ENCODE results near the gene GATAD2A. TPM values are rescaled to one million over a fixed set of nuclear protein-coding genes. Genes with fewer than 3 reads are reported as not detected.

GATAD2A gene
- total RNA-seq, 1 donor from 2014 or later = 102 TPM

DNA sequence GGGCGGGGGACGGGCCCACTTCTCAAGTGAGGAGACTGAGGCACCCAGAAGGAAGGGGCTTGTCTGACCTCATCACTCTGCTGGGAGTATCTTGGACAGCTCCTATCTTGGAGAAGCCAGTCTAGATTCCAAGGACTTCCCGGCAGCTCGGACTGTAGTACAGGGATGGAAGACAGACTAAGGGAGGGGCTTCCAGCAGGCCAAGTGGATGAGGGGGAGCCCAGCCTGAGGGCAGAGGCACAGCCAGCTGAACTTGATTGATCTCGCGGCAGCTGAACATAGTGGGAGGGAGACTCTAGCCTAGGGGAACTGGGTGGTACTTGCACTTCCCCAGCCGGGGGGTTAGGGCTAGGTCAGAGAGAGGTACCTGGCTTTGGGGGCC lies 133.3 kb downstream of the GATAD2A start:
- Mint-ChIP-seq H3K9me3 (no peaks in the 10 kb centered on the region), H3K27ac (peak overlapping the region; percentile 62), H3K4me3 (peak overlapping the region; percentile 80), H3K4me1 (ENCODE audit: unreplicated experiment) (peaks cover 10% of the 10 kb centered on the region), H3K36me3 (no peaks in the 10 kb centered on the region), H3K27me3 (peaks cover 15% of the 10 kb centered on the region)
- TF ChIP-seq, protein P1, sequence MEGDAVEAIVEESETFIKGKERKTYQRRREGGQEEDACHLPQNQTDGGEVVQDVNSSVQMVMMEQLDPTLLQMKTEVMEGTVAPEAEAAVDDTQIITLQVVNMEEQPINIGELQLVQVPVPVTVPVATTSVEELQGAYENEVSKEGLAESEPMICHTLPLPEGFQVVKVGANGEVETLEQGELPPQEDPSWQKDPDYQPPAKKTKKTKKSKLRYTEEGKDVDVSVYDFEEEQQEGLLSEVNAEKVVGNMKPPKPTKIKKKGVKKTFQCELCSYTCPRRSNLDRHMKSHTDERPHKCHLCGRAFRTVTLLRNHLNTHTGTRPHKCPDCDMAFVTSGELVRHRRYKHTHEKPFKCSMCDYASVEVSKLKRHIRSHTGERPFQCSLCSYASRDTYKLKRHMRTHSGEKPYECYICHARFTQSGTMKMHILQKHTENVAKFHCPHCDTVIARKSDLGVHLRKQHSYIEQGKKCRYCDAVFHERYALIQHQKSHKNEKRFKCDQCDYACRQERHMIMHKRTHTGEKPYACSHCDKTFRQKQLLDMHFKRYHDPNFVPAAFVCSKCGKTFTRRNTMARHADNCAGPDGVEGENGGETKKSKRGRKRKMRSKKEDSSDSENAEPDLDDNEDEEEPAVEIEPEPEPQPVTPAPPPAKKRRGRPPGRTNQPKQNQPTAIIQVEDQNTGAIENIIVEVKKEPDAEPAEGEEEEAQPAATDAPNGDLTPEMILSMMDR (conservative IDR thresholded peaks at IDR 0.05) = no peak
- DNase-seq (ENCODE audit: extremely low spot score, unreplicated experiment) = no peak

DNA sequence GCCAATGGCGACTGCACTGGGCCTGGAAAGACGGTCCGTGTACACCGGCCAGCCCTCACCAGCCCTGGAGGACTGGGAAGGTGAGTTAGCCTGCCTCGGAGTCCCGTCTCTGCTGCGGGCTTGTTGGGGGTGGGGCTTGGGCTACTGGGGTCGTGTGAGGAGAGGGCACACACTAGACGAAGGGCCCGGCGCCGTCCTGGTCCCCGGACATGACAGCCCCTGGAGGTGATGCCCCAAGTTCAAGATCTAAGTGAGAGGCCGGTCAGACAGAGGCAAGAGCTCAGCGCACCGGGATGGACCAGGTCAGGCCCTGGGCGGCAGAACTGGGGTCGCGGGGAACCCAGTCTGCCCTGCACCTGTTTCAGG lies 134.2 kb downstream of the GATAD2A start:
- DNase-seq (ENCODE audit: extremely low spot score, unreplicated experiment) = no peak
- Mint-ChIP-seq H3K4me3 (no peak overlapping the region), H3K4me1 (ENCODE audit: unreplicated experiment) (peaks cover 5% of the 10 kb centered on the region), H3K36me3 (no peaks in the 10 kb centered on the region), H3K27ac (no peak overlapping the region), H3K9me3 (no peaks in the 10 kb centered on the region), H3K27me3 (peaks cover 15% of the 10 kb centered on the region)
- TF ChIP-seq, protein P1 (conservative IDR thresholded peaks at IDR 0.05) = no peak

GRCh38 chr19:19540064-19540714 lies 134.7 kb downstream of the GATAD2A start:
- Mint-ChIP-seq H3K4me1 (ENCODE audit: unreplicated experiment) (peaks cover 5% of the 10 kb centered on the region), H3K4me3 (no peak overlapping the region), H3K27ac (no peak overlapping the region), H3K9me3 (no peaks in the 10 kb centered on the region), H3K36me3 (no peaks in the 10 kb centered on the region), H3K27me3 (peaks cover 15% of the 10 kb centered on the region)
- TF ChIP-seq, protein P1 (conservative IDR thresholded peaks at IDR 0.05) = no peak
- no peak for DNase-seq (ENCODE audit: extremely low spot score, unreplicated experiment)

GRCh38 chr19:19540715-19541515 lies 135.4 kb downstream of the GATAD2A start:
- no peaks in the 10 kb centered on the region for H3K9me3 Mint-ChIP-seq
- TF ChIP-seq, protein P1 (conservative IDR thresholded peaks at IDR 0.05) = no peak
- H3K4me3 Mint-ChIP-seq = no peak overlapping the region
- no peak for DNase-seq (ENCODE audit: extremely low spot score, unreplicated experiment)
- no peaks in the 10 kb centered on the region for H3K36me3 Mint-ChIP-seq
- no peak overlapping the region for H3K27ac Mint-ChIP-seq
- peaks cover 15% of the 10 kb centered on the region for H3K27me3 Mint-ChIP-seq
- H3K4me1 Mint-ChIP-seq (ENCODE audit: unreplicated experiment) = peaks cover 5% of the 10 kb centered on the region

GRCh38 chr19:19541616-19542015 lies 136.1 kb downstream of the GATAD2A start:
- no peak overlapping the region for H3K4me3 Mint-ChIP-seq
- H3K4me1 Mint-ChIP-seq (ENCODE audit: unreplicated experiment) = peaks cover 5% of the 10 kb centered on the region
- no peaks in the 10 kb centered on the region for H3K9me3 Mint-ChIP-seq
- DNase-seq (ENCODE audit: extremely low spot score, unreplicated experiment) = no peak
- TF ChIP-seq, protein P1 (conservative IDR thresholded peaks at IDR 0.05) = no peak
- H3K36me3 Mint-ChIP-seq = no peaks in the 10 kb centered on the region
- H3K27ac Mint-ChIP-seq = no peak overlapping the region
- peaks cover 14% of the 10 kb centered on the region for H3K27me3 Mint-ChIP-seq

Data from type B pancreatic cell (in vitro differentiated cells).